ENCODE measurements around the gene AK3.

AK3 gene

GRCh38 chr9:4748612-4749011 is 7.6 kb upstream of the AK3 start:
- DNase-seq (ENCODE audit: low read depth) = no peak

- no peak for DNase-seq (ENCODE audit: low read depth)
Measured at GRCh38 chr9:4746278-4747030, 5.5 kb upstream of the AK3 start.

GRCh38 chr9:4743131-4743875 is 2.3 kb upstream of the AK3 start:
- DNase-seq (ENCODE audit: low read depth) = no peak

- DNase-seq (ENCODE audit: low read depth) = no peak
Measured at GRCh38 chr9:4742246-4742645, 1.2 kb upstream of the AK3 start.

- peak; percentile 3 for DNase-seq (ENCODE audit: low read depth)
Measured at GRCh38 chr9:4741365-4742089, 525 bp upstream of the AK3 start.

- DNase-seq (ENCODE audit: low read depth) = no peak
Measured at GRCh38 chr9:4740388-4740637, 689 bp downstream of the AK3 start.

GRCh38 chr9:4739587-4740387 is 1.2 kb downstream of the AK3 start:
- no peak for DNase-seq (ENCODE audit: low read depth)

- DNase-seq (ENCODE audit: low read depth) = no peak
Measured at GRCh38 chr9:4738866-4739586, 2.0 kb downstream of the AK3 start.

- no peak for DNase-seq (ENCODE audit: low read depth)
Measured at GRCh38 chr9:4734150-4734549, 6.9 kb downstream of the AK3 start.

- no peak for DNase-seq (ENCODE audit: low read depth)
Measured at GRCh38 chr9:4732890-4733289, 8.1 kb downstream of the AK3 start.

- DNase-seq (ENCODE audit: low read depth) = no peak
Measured at GRCh38 chr9:4727593-4727992, 13.4 kb downstream of the AK3 start.

- no peak for DNase-seq (ENCODE audit: low read depth)
Measured at GRCh38 chr9:4725706-4726442, 15.1 kb downstream of the AK3 start.

- no peak for DNase-seq (ENCODE audit: low read depth)
Measured at GRCh38 chr9:4721736-4722135, 19.3 kb downstream of the AK3 start.

GRCh38 chr9:4718911-4719310 is 22.1 kb downstream of the AK3 start:
- DNase-seq (ENCODE audit: low read depth) = no peak

GRCh38 chr9:4717815-4718214 is 23.2 kb downstream of the AK3 start:
- no peak for DNase-seq (ENCODE audit: low read depth)

- DNase-seq (ENCODE audit: low read depth) = no peak
Measured at GRCh38 chr9:4716163-4716562, 24.8 kb downstream of the AK3 start.

GRCh38 chr9:4714266-4715016 is 26.6 kb downstream of the AK3 start:
- DNase-seq (ENCODE audit: low read depth) = no peak

- no peak for DNase-seq (ENCODE audit: low read depth)
Measured at GRCh38 chr9:4713849-4714248, 27.2 kb downstream of the AK3 start.

- DNase-seq (ENCODE audit: low read depth) = no peak
Measured at GRCh38 chr9:4709380-4709779, 31.6 kb downstream of the AK3 start.

GRCh38 chr9:4706971-4707622 is 33.9 kb downstream of the AK3 start:
- DNase-seq (ENCODE audit: low read depth) = no peak
